HT1080 (cell line): Measurements from ENCODE around the gene BAHCC1. TPM values are rescaled to one million over a fixed set of nuclear protein-coding genes. Genes with fewer than 3 reads are reported as not detected.
"Not testable (repeated sequence)": the region's sequence is repeated elsewhere in the genome, so short reads cannot be mapped to it uniquely, and the experiment has no call there.

Source experiments
- DNase-seq: peaks from one replicate; pipeline ENCODE4 v3.0.0-alpha.2; 2015; ENCODE audit warnings: low read depth
- total RNA-seq: library from RNA; depleted of rRNA; stranded (reverse); fragments of >200 nt; shearing (Covaris generic); gene quantifications from 2 replicates; pipeline ENCODE4 v1.2.3, GENCODE V29; 2014

BAHCC1 gene
- total RNA-seq, 1 experiment from 2014 or later, result 0.43 TPM

- DNase-seq, result not testable (repeated sequence)
Measured at GRCh38 chr17:81425716-81426392, 30.6 kb downstream of the BAHCC1 start.

GRCh38 chr17:81426393-81427172 is 31.3 kb downstream of the BAHCC1 start:
- no peak for DNase-seq

GRCh38 chr17:81427173-81428120 is 32.2 kb downstream of the BAHCC1 start:
- DNase-seq, result no peak

GRCh38 chr17:81428121-81428515 is 32.9 kb downstream of the BAHCC1 start:
- DNase-seq, result no peak

- no peak for DNase-seq
Measured at GRCh38 chr17:81428516-81428915, 33.3 kb downstream of the BAHCC1 start.

- peak; percentile 65 for DNase-seq
Measured at GRCh38 chr17:81428948-81429774, 33.9 kb downstream of the BAHCC1 start.

- DNase-seq, result no peak
Measured at GRCh38 chr17:81429821-81430551, 34.7 kb downstream of the BAHCC1 start.

GRCh38 chr17:81431545-81432482 is 36.6 kb downstream of the BAHCC1 start:
- DNase-seq, result no peak

GRCh38 chr17:81432941-81433340 is 37.7 kb downstream of the BAHCC1 start:
- no peak for DNase-seq

GRCh38 chr17:81433656-81434055 is 38.4 kb downstream of the BAHCC1 start:
- DNase-seq, result no peak

GRCh38 chr17:81434072-81434471 is 38.8 kb downstream of the BAHCC1 start:
- no peak for DNase-seq

- no peak for DNase-seq
Measured at GRCh38 chr17:81434681-81435417, 39.6 kb downstream of the BAHCC1 start.

- DNase-seq, result no peak
Measured at GRCh38 chr17:81435652-81436293, 40.5 kb downstream of the BAHCC1 start.

GRCh38 chr17:81436294-81436849 is 41.1 kb downstream of the BAHCC1 start:
- DNase-seq, result no peak

- no peak for DNase-seq
Measured at GRCh38 chr17:81437191-81437651, 42.0 kb downstream of the BAHCC1 start.

- no peak for DNase-seq
Measured at GRCh38 chr17:81438007-81438659, 42.9 kb downstream of the BAHCC1 start.

GRCh38 chr17:81438688-81439087 is 43.4 kb downstream of the BAHCC1 start:
- no peak for DNase-seq
